Measurements from ENCODE around the gene THRB. TPM values are rescaled to one million over a fixed set of nuclear protein-coding genes. Genes with fewer than 3 reads are reported as not detected.

Gene THRB
- total RNA-seq, 4 donors from 2014 or later: 3.7 to 11.3 (median 6.1) TPM

DNA sequence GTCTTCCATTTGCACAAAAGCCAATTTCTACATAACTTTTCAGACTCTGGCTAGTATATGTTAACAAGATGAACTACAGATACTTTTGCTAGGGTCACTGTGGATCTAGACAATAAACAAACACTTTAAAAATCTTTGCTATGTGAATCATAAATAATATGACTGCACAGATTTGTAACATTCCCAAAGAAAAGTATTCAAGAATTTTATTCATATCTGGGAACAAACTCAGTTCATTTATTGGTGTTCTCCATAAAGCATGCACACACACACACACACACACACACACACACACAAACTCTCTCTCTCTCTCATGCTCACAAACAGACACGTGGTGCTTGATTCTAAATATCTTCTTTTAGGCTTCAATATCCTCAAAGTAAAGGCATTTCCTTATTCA lies 18.8 kb upstream of the THRB start:
- TF ChIP-seq POLR2A (IDR thresholded peaks at IDR 0.05): no peak
- TF ChIP-seq, protein P1, sequence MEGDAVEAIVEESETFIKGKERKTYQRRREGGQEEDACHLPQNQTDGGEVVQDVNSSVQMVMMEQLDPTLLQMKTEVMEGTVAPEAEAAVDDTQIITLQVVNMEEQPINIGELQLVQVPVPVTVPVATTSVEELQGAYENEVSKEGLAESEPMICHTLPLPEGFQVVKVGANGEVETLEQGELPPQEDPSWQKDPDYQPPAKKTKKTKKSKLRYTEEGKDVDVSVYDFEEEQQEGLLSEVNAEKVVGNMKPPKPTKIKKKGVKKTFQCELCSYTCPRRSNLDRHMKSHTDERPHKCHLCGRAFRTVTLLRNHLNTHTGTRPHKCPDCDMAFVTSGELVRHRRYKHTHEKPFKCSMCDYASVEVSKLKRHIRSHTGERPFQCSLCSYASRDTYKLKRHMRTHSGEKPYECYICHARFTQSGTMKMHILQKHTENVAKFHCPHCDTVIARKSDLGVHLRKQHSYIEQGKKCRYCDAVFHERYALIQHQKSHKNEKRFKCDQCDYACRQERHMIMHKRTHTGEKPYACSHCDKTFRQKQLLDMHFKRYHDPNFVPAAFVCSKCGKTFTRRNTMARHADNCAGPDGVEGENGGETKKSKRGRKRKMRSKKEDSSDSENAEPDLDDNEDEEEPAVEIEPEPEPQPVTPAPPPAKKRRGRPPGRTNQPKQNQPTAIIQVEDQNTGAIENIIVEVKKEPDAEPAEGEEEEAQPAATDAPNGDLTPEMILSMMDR (IDR thresholded peaks at IDR 0.05): no peak
- Histone ChIP-seq H3K36me3 (no peaks in the 10 kb centered on the region), H3K27ac (no peak overlapping the region), H3K9me3 (no peaks in the 10 kb centered on the region), H3K27me3 (no peaks in the 10 kb centered on the region), H3K4me3 (no peak overlapping the region), H3K4me1 (no peaks in the 10 kb centered on the region)
- WGBS, 2 donors: 40 to 44% methylated on average over 1 of the region's 1 CpG
- intact Hi-C loops (cut with DNase I): no loop called here
- no peak for DNase-seq

GRCh38 chr3:24512564-24513197 lies 18.0 kb upstream of the THRB start:
- no peak overlapping the region for H3K27ac ChIP-seq
- TF ChIP-seq, protein P1 (IDR thresholded peaks at IDR 0.05): no peak
- TF ChIP-seq POLR2A (IDR thresholded peaks at IDR 0.05): no peak
- peaks cover 0 to 3% (median 0%) of the 10 kb centered on the region in 3 donors for H3K4me1 ChIP-seq
- intact Hi-C loops (cut with DNase I): no loop called here
- no peaks in the 10 kb centered on the region for H3K36me3 ChIP-seq
- 68 to 80% methylated on average over 1 to 3 of the region's 5 CpGs for whole genome bisulfite sequencing, 2 donors
- no peak overlapping the region for H3K4me3 ChIP-seq
- no peaks in the 10 kb centered on the region for H3K9me3 ChIP-seq
- H3K27me3 ChIP-seq: no peaks in the 10 kb centered on the region
- no peak for DNase-seq

DNA sequence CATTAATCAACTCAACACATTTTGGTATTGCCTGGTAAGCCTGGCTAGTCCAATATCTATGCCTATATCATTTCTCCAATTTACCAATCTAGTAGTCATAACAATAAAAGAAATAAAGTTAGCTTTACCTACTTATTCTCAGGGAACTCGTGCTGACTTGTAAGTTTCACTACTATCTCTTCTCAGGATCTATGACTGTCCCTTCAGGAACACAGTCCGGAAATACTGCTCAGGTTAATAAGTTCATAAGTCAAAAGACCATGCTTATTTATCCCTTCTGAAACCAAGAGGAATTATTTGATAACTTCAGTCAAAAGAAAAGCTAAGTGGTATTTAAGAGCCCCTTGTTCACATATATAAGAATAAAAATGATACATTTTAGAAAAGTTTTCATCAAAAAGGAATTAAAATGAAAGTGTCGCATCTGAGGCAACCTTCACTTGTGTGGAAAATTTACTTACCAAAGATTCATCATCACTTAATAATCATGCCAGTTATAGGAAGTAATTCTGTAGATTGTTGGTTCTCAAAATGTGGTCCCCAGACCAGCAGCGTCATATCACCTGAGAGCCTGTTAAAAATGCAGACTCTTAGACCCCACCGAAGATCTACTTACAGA lies 15.5 kb upstream of the THRB start:
- Histone ChIP-seq H3K4me1 (peaks cover 0 to 7% (median 0%) of the 10 kb centered on the region in 3 donors), H3K9me3 (no peaks in the 10 kb centered on the region), H3K27me3 (no peaks in the 10 kb centered on the region), H3K36me3 (no peaks in the 10 kb centered on the region), H3K4me3 (no peak overlapping the region), H3K27ac (no peak overlapping the region)
- no peak for TF ChIP-seq POLR2A (IDR thresholded peaks at IDR 0.05)
- TF ChIP-seq, protein P1 (IDR thresholded peaks at IDR 0.05): no peak
- no peak for DNase-seq
- 84 to 85% methylated on average over 5 of the region's 5 CpGs for WGBS, 2 donors
- intact Hi-C loops (cut with DNase I): no loop called here

DNA sequence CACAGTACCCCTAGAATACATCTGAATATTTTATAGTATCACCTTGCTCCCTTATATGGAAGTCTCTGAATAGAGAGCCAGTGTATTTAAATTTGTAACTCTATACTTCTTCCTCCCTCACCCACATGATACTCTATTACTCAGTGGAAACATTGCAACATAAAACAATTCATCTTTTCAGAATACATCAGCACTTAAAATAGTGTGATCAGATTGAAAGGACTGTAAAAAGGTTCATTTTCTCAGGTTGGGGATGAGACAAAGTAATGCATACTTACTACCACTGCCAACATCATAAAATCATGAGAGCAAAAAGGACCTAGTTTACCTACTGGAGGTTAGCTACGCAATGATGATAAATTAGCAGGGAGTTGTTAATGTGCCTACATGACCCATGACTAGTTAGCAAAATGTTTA lies 13.8 kb upstream of the THRB start:
- 100% methylated on average over 1 of the region's 1 CpG for WGBS, 2 donors
- no peak overlapping the region for H3K27ac ChIP-seq
- H3K4me1 ChIP-seq: peaks cover 0 to 7% (median 0%) of the 10 kb centered on the region in 3 donors
- intact Hi-C loops (cut with DNase I): no loop called here
- H3K4me3 ChIP-seq: no peak overlapping the region
- H3K36me3 ChIP-seq: no peaks in the 10 kb centered on the region
- TF ChIP-seq, protein P1 (IDR thresholded peaks at IDR 0.05): no peak
- TF ChIP-seq POLR2A (IDR thresholded peaks at IDR 0.05): no peak
- no peaks in the 10 kb centered on the region for H3K9me3 ChIP-seq
- no peaks in the 10 kb centered on the region for H3K27me3 ChIP-seq
- no peak for DNase-seq

GRCh38 chr3:24507776-24508422 lies 13.2 kb upstream of the THRB start:
- Histone ChIP-seq H3K27me3 (no peaks in the 10 kb centered on the region), H3K4me3 (no peak overlapping the region), H3K36me3 (no peaks in the 10 kb centered on the region), H3K9me3 (no peaks in the 10 kb centered on the region), H3K27ac (no peak overlapping the region), H3K4me1 (peaks cover 0 to 7% (median 0%) of the 10 kb centered on the region in 3 donors)
- intact Hi-C loops (cut with DNase I): no loop called here
- WGBS, 2 donors: 80 to 81% methylated on average over 2 of the region's 2 CpGs
- DNase-seq: no peak
- TF ChIP-seq, protein P1 (IDR thresholded peaks at IDR 0.05): no peak
- TF ChIP-seq POLR2A (IDR thresholded peaks at IDR 0.05): no peak

Data from esophagus squamous epithelium (tissue), 5 donors.